GM12878 (cell line): ENCODE measurements around the gene CCDC112. TPM values are rescaled to one million over a fixed set of nuclear protein-coding genes. Genes with fewer than 3 reads are reported as not detected.
A peak's percentile ranks its signal among the peaks of the same experiment; 100 is the strongest.

Experiments used
- ATAC-seq: fragments of 200-7000 bp; cut with Tn5 transposase; 3 replicates; pipeline ENCODE4 v1.9.1; 2020; ENCODE audit warnings: mild to moderate bottlenecking, moderate library complexity
- BruUV-seq: library from RNA; stranded (reverse); fragments of 400-500 nt; replicated peaks from 2 replicates; lab custom pipeline; 2021; lab: Mats Ljungman, UMichigan
- CTCF ChIA-PET: fragments of 300-600 bp; sonication (Branson Sonifier 250); formaldehyde crosslinking; extraction: SDS; loops from one replicate; lab custom pipeline; 2021; ENCODE audit warnings: inconsistent platforms; lab: Yijun Ruan, JAX
- POLR2A ChIA-PET: fragments of 350-600 bp; formaldehyde crosslinking; extraction: SDS; loops from one replicate; lab custom pipeline; 2021; ENCODE audit warnings: inconsistent platforms; lab: Charles Lee
- RAD21 ChIA-PET: fragments of 300-600 bp; sonication (Branson Sonifier 250); formaldehyde crosslinking; loops from one replicate; lab custom pipeline; 2023; ENCODE audit warnings: antibody characterized with exemption; ENCODE audit not compliant: unreplicated experiment; lab: Charles Lee
- SMC1A ChIA-PET: fragments of 300-600 bp; sonication (Branson Sonifier 250); formaldehyde crosslinking; loops from one replicate; lab custom pipeline; 2023; ENCODE audit not compliant: unreplicated experiment, uncharacterized antibody; lab: Charles Lee
- DNase-seq: peaks from one replicate; pipeline ENCODE4 v3.0.0-alpha.2; 2011; ENCODE audit warnings: low read depth, low spot score
- FAIRE-seq: peaks from 3 replicates; lab custom pipeline; 2011; peaks lifted over from hg19 to GRCh38; lab: Jason Lieb, UNC
- H2AFZ ChIP-seq: 2 replicates; pipeline ENCODE4 v1.6.0; 2011; ENCODE audit warnings: low read depth, low read length, control low read depth; ENCODE audit not compliant: control insufficient read depth
- H3K27ac ChIP-seq: 2 replicates; pipeline ENCODE4 v1.5.1; 2011; ENCODE audit warnings: control low read depth; ENCODE audit not compliant: control insufficient read depth, insufficient read depth
- H3K27me3 ChIP-seq, 2 experiments: replicated peaks in 1 of 2; 2 replicates each; pipeline versions ENCODE4 v1.6.0 to v1.6.1; 2011; ENCODE audit warnings: low read length in 1 of 2; ENCODE audit not compliant: control insufficient read depth in 2 of 2, insufficient read depth in 2 of 2
- H3K36me3 ChIP-seq, 2 experiments: 2 replicates each; pipeline ENCODE4 v1.5.1; 2011; ENCODE audit warnings: low read length in 1 of 2; ENCODE audit not compliant: control insufficient read depth in 2 of 2, insufficient read depth in 2 of 2
- H3K4me1 ChIP-seq: 2 replicates; pipeline ENCODE4 v1.6.1; 2011; ENCODE audit warnings: mild to moderate bottlenecking, low read length, moderate library complexity, mixed read lengths; ENCODE audit not compliant: control insufficient read depth, insufficient read depth
- H3K4me2 ChIP-seq: 2 replicates; pipeline ENCODE4 v1.6.0; 2011; ENCODE audit warnings: control low read depth; ENCODE audit not compliant: control insufficient read depth, insufficient read depth
- H3K4me3 ChIP-seq: fragments of 200-600 bp; sonication (generic); 2 replicates; pipeline ENCODE4 v1.5.1; 2016
- H3K79me2 ChIP-seq: 2 replicates; pipeline ENCODE4 v1.6.0; 2011; ENCODE audit warnings: low read length; ENCODE audit not compliant: control insufficient read depth, insufficient read depth
- H3K9ac ChIP-seq: 2 replicates; pipeline ENCODE4 v1.8.0; 2011; ENCODE audit warnings: low read length, control low read depth, mixed read lengths; ENCODE audit not compliant: control insufficient read depth, insufficient read depth
- H3K9me3 ChIP-seq: replicated peaks from 3 replicates; pipeline ENCODE4 v1.5.1; 2011; ENCODE audit warnings: mild to moderate bottlenecking, low read length; ENCODE audit not compliant: control insufficient read depth, insufficient read depth
- H4K20me1 ChIP-seq: 2 replicates; pipeline ENCODE4 v1.6.0; 2011; ENCODE audit not compliant: control insufficient read depth, insufficient read depth
- BCL11A ChIP-seq: IDR thresholded peaks from 2 replicates; pipeline ENCODE4 v1.6.1; 2011; ENCODE audit warnings: low read depth, low read length
- GABPA ChIP-seq: IDR thresholded peaks from 2 replicates; pipeline ENCODE4 v1.6.1; 2014; ENCODE audit warnings: antibody characterized with exemption, low read depth, mild to moderate bottlenecking, inconsistent platforms
- MYB ChIP-seq: fragments of 150-350 bp; IDR thresholded peaks from 2 replicates; pipeline ENCODE4 v1.6.1; 2014; ENCODE audit warnings: mild to moderate bottlenecking, low read depth, low read length, borderline replicate concordance
- PAX5 ChIP-seq: IDR thresholded peaks from 2 replicates; pipeline ENCODE4 v1.6.1; 2011; ENCODE audit warnings: low read depth, low read length, borderline replicate concordance
- SMAD1 ChIP-seq: fragments of 450-650 bp; IDR thresholded peaks from 2 replicates; pipeline ENCODE4 v1.6.1; 2018; ENCODE audit warnings: mild to moderate bottlenecking, low read depth; ENCODE audit not compliant: partially characterized antibody
- SREBF2 ChIP-seq: IDR thresholded peaks from 2 replicates; pipeline ENCODE4 v1.6.1; 2012; ENCODE audit warnings: mild to moderate bottlenecking, low read length
- ZBTB11 ChIP-seq: fragments of 450-650 bp; formaldehyde crosslinking; IDR thresholded peaks from 2 replicates; pipeline ENCODE4 v1.5.0; 2022; ENCODE audit warnings: mild to moderate bottlenecking, missing genetic modification characterization
- ZBTB40 ChIP-seq: fragments of 450-650 bp; IDR thresholded peaks from 2 replicates; pipeline ENCODE4 v1.6.1; 2016; ENCODE audit warnings: mild to moderate bottlenecking, moderate library complexity, borderline replicate concordance
- ZNF207 ChIP-seq: fragments of 450-650 bp; IDR thresholded peaks from 2 replicates; pipeline ENCODE4 v1.6.1; 2014; ENCODE audit warnings: antibody characterized with exemption, mild to moderate bottlenecking, borderline replicate concordance
- WGBS: methylation state at CpG from one replicate; pipeline ENCODE4 v1.1.6; 2016; ENCODE audit warnings: low lambda C conversion rate; ENCODE audit not compliant: insufficient replicate concordance, insufficient coverage; ENCODE audit errors: missing lambda C conversion rate; 5-methylcytosine and 5-hydroxymethylcytosine counted together
- in situ Hi-C: fragments of 300-500 bp; cut with MboI; formaldehyde crosslinking; loops from 9 replicates; pipeline ENCODE4 v1.14.3; 2018; ENCODE audit warnings: mixed read lengths
- intact Hi-C: fragments of 100-400 bp; cut with micrococcal nuclease; formaldehyde crosslinking; loops from one replicate; pipeline ENCODE4 v1.14.2; 2022; ENCODE audit not compliant: unreplicated experiment
- polyA plus RNA-seq, 11 experiments: library from polyadenylated mRNA; depleted of rRNA in 4 of 11; unstranded in 6 of 11; stranded (reverse) in 5 of 11; fragments of >200 nt; fragmentation: Nextera tagmentation in 4 of 11; fragmentation: Illumina TruSeq in 1 of 11; extraction: Ambion mirVana in 4 of 11; extraction: Trizol in 1 of 11; gene quantifications; 1 replicate in 1 of 11; 2 replicates in 10 of 11; pipeline versions ENCODE4 v1.2.1 to v1.2.3, GENCODE V29; 2011 to 2016; ENCODE audit warnings: inconsistent platforms in 2 of 11, missing spikeins in 2 of 11, low read depth in 1 of 11
- total RNA-seq, 4 experiments: library from RNA; depleted of rRNA in 3 of 4; stranded (reverse); fragments of >200 nt in 3 of 4; fragmentation: Illumina TruSeq in 1 of 4; extraction: Trizol in 1 of 4; gene quantifications; 2 replicates each; pipeline versions ENCODE4 v1.2.1 to v1.2.3, GENCODE V29; 2013 to 2021
- TF ChIP-seq, protein P1 (sequence below): fragments of 450-650 bp; IDR thresholded peaks from 2 replicates; pipeline ENCODE4 v1.6.1; 2017; ENCODE audit warnings: mild to moderate bottlenecking, moderate library complexity
- TF ChIP-seq, protein P2 (sequence below): IDR thresholded peaks from 2 replicates; pipeline ENCODE4 v1.6.1; 2011; ENCODE audit warnings: borderline replicate concordance, low read depth, mild to moderate bottlenecking, moderate library complexity, mixed read lengths, low read length; ENCODE audit not compliant: insufficient read depth; ENCODE audit errors: extremely low read length

The CCDC112 gene
- total and polyA plus RNA-seq, 10 of the 15 experiments (the other 5 are each of a cell fraction or from before 2014, with no cell fraction given): 0.12 to 2.0 (median 0.58) TPM

DNA sequence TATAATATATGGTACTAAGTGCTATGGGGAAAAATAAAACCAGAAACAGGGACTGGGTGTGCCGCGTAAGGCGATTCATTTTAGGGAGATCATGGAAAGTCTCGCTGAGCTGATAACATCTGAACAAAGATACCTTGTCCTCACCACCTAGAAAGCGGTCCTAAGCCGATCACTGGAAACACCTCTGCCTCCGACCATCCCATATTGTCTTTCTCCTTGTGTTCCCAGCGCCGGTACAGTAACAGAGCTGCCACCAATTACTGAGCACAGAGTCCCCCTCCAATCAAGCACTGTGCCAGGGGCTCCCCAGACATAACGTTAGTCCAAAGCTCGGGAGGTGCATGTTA lies 704 bp downstream of the CCDC112 start:
- Histone ChIP-seq H2AFZ (peak overlapping the region; percentile 77), H3K4me1 (no peaks in the 10 kb centered on the region), H3K27me3 (no peaks in the 10 kb centered on the region; a peak in 2 of 4 replicates), H4K20me1 (no peaks in the 10 kb centered on the region), H3K27ac (no peak overlapping the region), H3K79me2 (no peaks in the 10 kb centered on the region), H3K4me3 (peak overlapping the region; percentile 76), H3K36me3 (no peaks in the 10 kb centered on the region), H3K9me3 (no peaks in the 10 kb centered on the region; the same call in 1 of the 3 replicates), H3K4me2 (peak overlapping the region; percentile 57), H3K9ac (no peak overlapping the region; the same call in 1 of the 2 replicates)
- ChIA-PET CTCF (interaction anchor here (0.7 to 4.5 kb wide), 2 partner anchors 13 to 198 kb away, joined by 3 to 24 read pairs; no protein-coding TSS in a partner anchor), SMC1A (interaction anchor here (0.9 to 1.1 kb wide), 2 partner anchors 9 to 22 kb away, joined by 3 read pairs; no protein-coding TSS in a partner anchor), POLR2A (no interaction called here), RAD21 (interaction anchor here (0.7 to 1.1 kb wide), 2 partner anchors 9 to 24 kb away, joined by 3 read pairs; no protein-coding TSS in a partner anchor)
- ATAC-seq (peak; percentile 49), FAIRE-seq (peak; percentile 49), DNase-seq (no peak)
- intact Hi-C loops: no loop called here
- no TSS peak for BruUV-seq
- WGBS: 57% methylated on average over 11 of the region's 11 CpGs
- in situ Hi-C loops: no loop called here
- TF ChIP-seq BCL11A: no peak
- TF ChIP-seq SREBF2: no peak
- TF ChIP-seq ZBTB40: no peak
- no peak for TF ChIP-seq SMAD1
- no peak for TF ChIP-seq ZNF207
- TF ChIP-seq PAX5: no peak
- TF ChIP-seq, protein P1, sequence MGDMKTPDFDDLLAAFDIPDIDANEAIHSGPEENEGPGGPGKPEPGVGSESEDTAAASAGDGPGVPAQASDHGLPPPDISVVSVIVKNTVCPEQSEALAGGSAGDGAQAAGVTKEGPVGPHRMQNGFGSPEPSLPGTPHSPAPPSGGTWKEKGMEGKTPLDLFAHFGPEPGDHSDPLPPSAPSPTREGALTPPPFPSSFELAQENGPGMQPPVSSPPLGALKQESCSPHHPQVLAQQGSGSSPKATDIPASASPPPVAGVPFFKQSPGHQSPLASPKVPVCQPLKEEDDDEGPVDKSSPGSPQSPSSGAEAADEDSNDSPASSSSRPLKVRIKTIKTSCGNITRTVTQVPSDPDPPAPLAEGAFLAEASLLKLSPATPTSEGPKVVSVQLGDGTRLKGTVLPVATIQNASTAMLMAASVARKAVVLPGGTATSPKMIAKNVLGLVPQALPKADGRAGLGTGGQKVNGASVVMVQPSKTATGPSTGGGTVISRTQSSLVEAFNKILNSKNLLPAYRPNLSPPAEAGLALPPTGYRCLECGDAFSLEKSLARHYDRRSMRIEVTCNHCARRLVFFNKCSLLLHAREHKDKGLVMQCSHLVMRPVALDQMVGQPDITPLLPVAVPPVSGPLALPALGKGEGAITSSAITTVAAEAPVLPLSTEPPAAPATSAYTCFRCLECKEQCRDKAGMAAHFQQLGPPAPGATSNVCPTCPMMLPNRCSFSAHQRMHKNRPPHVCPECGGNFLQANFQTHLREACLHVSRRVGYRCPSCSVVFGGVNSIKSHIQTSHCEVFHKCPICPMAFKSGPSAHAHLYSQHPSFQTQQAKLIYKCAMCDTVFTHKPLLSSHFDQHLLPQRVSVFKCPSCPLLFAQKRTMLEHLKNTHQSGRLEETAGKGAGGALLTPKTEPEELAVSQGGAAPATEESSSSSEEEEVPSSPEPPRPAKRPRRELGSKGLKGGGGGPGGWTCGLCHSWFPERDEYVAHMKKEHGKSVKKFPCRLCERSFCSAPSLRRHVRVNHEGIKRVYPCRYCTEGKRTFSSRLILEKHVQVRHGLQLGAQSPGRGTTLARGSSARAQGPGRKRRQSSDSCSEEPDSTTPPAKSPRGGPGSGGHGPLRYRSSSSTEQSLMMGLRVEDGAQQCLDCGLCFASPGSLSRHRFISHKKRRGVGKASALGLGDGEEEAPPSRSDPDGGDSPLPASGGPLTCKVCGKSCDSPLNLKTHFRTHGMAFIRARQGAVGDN: no peak
- TF ChIP-seq ZBTB11 (CRISPR knock-in tag): no peak
- no peak for TF ChIP-seq MYB
- TF ChIP-seq, protein P2, sequence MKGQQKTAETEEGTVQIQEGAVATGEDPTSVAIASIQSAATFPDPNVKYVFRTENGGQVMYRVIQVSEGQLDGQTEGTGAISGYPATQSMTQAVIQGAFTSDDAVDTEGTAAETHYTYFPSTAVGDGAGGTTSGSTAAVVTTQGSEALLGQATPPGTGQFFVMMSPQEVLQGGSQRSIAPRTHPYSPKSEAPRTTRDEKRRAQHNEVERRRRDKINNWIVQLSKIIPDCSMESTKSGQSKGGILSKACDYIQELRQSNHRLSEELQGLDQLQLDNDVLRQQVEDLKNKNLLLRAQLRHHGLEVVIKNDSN: no peak
- TF ChIP-seq GABPA: no peak
